PC-9 (cell line): ENCODE data around the gene MFRP.

Source experiments
- CTCF ChIP-seq: fragments of 200-600 bp; sonication (generic); conservative IDR thresholded peaks from 2 replicates; pipeline ENCODE4 v1.6.1; 2017; ENCODE audit warnings: mixed run types, antibody characterized with exemption, mild to moderate bottlenecking, moderate library complexity
- EZH2 ChIP-seq: fragments of 200-600 bp; sonication (generic); IDR thresholded peaks from 2 replicates; pipeline ENCODE4 v1.8.0; 2017; ENCODE audit warnings: antibody characterized with exemption, low read depth

GRCh38 chr11:119355091-119355843 lies 8.8 kb upstream of the MFRP start:
- TF ChIP-seq CTCF (no peak), EZH2 (no peak)
